ENCODE data around the gene MRPL55.

MRPL55 gene

GRCh38 chr1:228120857-228121489 lies 11.9 kb upstream of the MRPL55 start:
- no peak overlapping the region for H3K27ac ChIP-seq
- no peaks in the 10 kb centered on the region for H3K36me3 ChIP-seq
- peaks cover 0 to 5% of the 10 kb centered on the region in 2 experiments for H3K4me1 ChIP-seq (ENCODE audit: control insufficient read depth in 1 of 2, insufficient read depth in 1 of 2, low read depth in 1 of 2, low read length in 1 of 2)
- TF ChIP-seq, protein P1, sequence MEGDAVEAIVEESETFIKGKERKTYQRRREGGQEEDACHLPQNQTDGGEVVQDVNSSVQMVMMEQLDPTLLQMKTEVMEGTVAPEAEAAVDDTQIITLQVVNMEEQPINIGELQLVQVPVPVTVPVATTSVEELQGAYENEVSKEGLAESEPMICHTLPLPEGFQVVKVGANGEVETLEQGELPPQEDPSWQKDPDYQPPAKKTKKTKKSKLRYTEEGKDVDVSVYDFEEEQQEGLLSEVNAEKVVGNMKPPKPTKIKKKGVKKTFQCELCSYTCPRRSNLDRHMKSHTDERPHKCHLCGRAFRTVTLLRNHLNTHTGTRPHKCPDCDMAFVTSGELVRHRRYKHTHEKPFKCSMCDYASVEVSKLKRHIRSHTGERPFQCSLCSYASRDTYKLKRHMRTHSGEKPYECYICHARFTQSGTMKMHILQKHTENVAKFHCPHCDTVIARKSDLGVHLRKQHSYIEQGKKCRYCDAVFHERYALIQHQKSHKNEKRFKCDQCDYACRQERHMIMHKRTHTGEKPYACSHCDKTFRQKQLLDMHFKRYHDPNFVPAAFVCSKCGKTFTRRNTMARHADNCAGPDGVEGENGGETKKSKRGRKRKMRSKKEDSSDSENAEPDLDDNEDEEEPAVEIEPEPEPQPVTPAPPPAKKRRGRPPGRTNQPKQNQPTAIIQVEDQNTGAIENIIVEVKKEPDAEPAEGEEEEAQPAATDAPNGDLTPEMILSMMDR (IDR thresholded peaks at IDR 0.05): no peak
- H3K27me3 ChIP-seq: peaks cover 21% of the 10 kb centered on the region
- no peaks in the 10 kb centered on the region for H3K9me3 ChIP-seq
- no peak overlapping the region for H3K4me3 ChIP-seq (ENCODE audit: low read depth in 1 of 2, low read length in 1 of 2)

GRCh38 chr1:228120351-228120750 lies 11.3 kb upstream of the MRPL55 start:
- no peak overlapping the region for H3K27ac ChIP-seq
- no peak overlapping the region for H3K4me3 ChIP-seq (ENCODE audit: low read depth in 1 of 2, low read length in 1 of 2)
- H3K36me3 ChIP-seq: no peaks in the 10 kb centered on the region
- H3K27me3 ChIP-seq: peaks cover 21% of the 10 kb centered on the region
- H3K9me3 ChIP-seq: no peaks in the 10 kb centered on the region
- peaks cover 0 to 5% of the 10 kb centered on the region in 2 experiments for H3K4me1 ChIP-seq (ENCODE audit: control insufficient read depth in 1 of 2, insufficient read depth in 1 of 2, low read depth in 1 of 2, low read length in 1 of 2)
- TF ChIP-seq, protein P1 (IDR thresholded peaks at IDR 0.05): no peak

- H3K36me3 ChIP-seq: no peaks in the 10 kb centered on the region
These were observed 8.9 kb upstream of the MRPL55 start for GRCh38 chr1:228118040-228118439.

DNA sequence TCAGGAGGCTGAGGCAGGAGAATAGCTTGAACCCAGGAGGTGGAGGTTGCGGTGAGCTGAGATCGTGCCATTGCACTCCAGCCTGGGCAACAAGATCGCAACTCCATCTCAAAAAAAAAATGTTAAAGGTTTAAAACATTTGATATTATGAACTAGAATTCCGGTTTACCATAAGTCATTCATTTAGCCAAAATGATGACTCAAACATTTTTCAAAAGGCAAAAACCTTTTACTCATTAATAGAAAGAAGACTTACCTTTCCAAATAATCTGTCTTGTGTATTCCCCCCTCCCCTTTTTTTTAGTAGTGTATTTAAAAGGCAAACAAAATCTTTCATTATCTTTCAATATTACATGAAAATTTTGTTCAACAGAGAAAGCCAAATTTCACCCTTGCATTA lies 8.2 kb upstream of the MRPL55 start:
- Histone ChIP-seq H3K36me3 (no peaks in the 10 kb centered on the region), H3K27ac (no peak overlapping the region), H3K9me3 (no peaks in the 10 kb centered on the region), H3K27me3 (peaks cover 2% of the 10 kb centered on the region), H3K4me1 (ENCODE audit: control insufficient read depth in 1 of 2, insufficient read depth in 1 of 2, low read depth in 1 of 2, low read length in 1 of 2) (peaks cover 0 to 5% of the 10 kb centered on the region in 2 experiments), H3K4me3 (ENCODE audit: low read depth in 1 of 2, low read length in 1 of 2) (no peak overlapping the region)
- TF ChIP-seq, protein P1 (IDR thresholded peaks at IDR 0.05): no peak

More at GRCh38 chr1:228118040-228118439, 8.9 kb upstream of the MRPL55 start:
- no peak overlapping the region for H3K4me3 ChIP-seq (ENCODE audit: low read depth in 1 of 2, low read length in 1 of 2)
- H3K4me1 ChIP-seq (ENCODE audit: control insufficient read depth in 1 of 2, insufficient read depth in 1 of 2, low read depth in 1 of 2, low read length in 1 of 2): peaks cover 0 to 5% of the 10 kb centered on the region in 2 experiments
- no peak overlapping the region for H3K27ac ChIP-seq
- TF ChIP-seq, protein P1 (IDR thresholded peaks at IDR 0.05): no peak
- H3K9me3 ChIP-seq: no peaks in the 10 kb centered on the region
- H3K27me3 ChIP-seq: peaks cover 9% of the 10 kb centered on the region

GRCh38 chr1:228114827-228115226 lies 5.7 kb upstream of the MRPL55 start:
- TF ChIP-seq, protein P1 (IDR thresholded peaks at IDR 0.05): no peak

More at GRCh38 chr1:228114827-228115226, 5.7 kb upstream of the MRPL55 start:
- no peak overlapping the region for H3K27ac ChIP-seq
- H3K9me3 ChIP-seq: no peaks in the 10 kb centered on the region
- H3K4me1 ChIP-seq (ENCODE audit: control insufficient read depth in 1 of 2, insufficient read depth in 1 of 2, low read depth in 1 of 2, low read length in 1 of 2): peaks cover 3 to 4% of the 10 kb centered on the region in 2 experiments
- no peaks in the 10 kb centered on the region for H3K36me3 ChIP-seq
- H3K27me3 ChIP-seq: no peaks in the 10 kb centered on the region
- no peak overlapping the region for H3K4me3 ChIP-seq (ENCODE audit: low read depth in 1 of 2, low read length in 1 of 2)

All from neutrophil (primary cell).